Measurements from ENCODE around the gene MFF. TPM values are rescaled to one million over a fixed set of nuclear protein-coding genes. Genes with fewer than 3 reads are reported as not detected.

Gene MFF
- total RNA-seq, 2 experiments from 2014 or later = 69.7 to 72.5 TPM

DNA sequence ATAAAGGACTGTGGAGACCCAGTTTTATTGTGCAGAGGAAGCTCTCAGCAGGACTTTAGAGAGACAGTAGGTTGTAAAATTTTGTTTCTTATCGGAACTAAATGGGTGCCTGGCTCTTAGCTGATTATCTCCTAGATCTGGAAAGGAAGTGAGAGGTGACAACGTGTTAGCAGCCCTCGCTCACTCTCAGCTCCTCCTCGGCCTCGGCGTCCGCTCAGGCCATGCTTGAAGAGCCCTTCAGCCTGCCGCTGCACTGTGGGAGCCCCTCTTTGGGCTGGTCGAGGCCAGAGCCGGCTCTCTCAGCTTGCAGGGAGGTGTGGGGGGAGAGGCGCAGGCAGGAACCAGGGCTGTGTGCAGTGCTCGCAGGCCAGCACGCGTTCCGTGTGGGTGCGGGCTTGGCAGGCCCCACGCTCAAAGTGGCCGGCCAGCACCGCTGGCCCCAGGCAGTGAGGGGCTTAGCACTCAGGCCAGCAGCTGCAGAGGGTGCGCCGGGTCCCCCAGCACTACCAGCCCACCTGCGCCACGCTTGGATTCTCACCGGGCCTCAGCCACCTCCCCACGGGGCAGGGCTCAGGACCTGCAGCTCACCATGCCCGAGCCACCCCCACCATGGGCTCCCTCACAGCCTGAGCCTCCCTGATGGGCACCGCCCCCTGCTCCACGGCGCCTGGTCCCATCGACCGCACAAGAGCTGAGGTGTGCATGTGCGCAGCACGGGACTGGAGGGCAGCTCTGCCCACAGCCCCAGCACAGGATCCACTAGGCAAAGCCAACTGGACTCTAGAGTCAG lies 4.6 kb upstream of the MFF start:
- Mint-ChIP-seq H3K4me1 (peaks cover 18% of the 10 kb centered on the region), H3K27ac (no peak overlapping the region), H3K36me3 (peaks cover 11% of the 10 kb centered on the region), H3K27me3 (peaks cover 4% of the 10 kb centered on the region), H3K4me3 (no peak overlapping the region), H3K9me3 (peaks cover 7% of the 10 kb centered on the region)
- no peak for DNase-seq

DNA sequence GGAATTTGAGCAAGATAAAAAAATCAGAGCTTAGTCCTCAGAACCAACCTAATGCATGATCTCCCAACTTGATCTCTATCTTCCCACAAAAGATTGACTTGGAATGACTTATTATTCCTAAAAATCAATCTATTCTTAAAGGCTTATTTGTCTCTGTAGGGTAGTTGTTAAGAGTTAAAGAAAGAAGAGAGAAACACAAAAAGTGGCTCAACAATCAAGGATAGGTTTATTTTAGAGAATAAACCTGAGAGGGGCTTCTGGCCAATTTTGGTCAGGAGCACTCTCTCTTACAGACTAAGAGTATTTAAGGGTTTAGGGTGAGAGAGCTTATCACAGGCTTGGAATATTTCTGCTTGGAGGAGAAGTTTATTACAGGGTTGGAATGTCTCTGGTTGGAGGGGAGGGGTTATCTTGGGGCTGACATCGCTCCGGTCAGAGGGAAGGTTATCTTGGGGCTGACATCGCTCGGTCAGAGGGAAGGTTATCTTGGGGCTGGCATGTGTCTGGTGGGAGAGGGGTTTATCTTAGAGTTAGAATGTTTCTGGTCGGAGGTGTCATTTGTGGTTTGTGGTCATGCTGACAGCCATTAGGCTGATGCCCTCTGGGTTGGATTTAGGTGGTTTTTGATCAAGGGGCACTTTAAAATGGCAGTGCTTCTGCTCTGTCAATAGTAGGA lies 2.4 kb upstream of the MFF start:
- H3K27me3 Mint-ChIP-seq = no peaks in the 10 kb centered on the region

DNA sequence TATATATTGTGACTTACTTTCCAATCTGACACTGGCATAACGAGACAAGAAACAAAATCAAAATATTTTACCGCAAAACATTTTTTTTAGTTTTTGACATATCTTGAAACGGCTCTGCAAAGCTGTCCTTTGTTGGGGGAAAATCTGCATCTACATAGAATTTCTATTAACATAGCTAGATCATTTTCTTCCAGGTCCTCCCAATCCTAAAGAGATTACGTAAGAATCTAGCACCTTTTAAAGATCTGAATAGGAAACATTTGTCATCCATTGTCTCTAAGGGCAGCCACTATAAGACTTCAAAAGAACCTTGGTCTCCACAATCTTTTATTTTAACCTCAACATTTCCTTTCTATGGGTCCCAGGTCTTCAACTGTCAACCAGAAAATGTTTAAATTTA lies 1.2 kb upstream of the MFF start:
- H3K27ac Mint-ChIP-seq = no peak overlapping the region
- peak overlapping the region; percentile 92 for H3K4me3 Mint-ChIP-seq
- H3K9me3 Mint-ChIP-seq = peaks cover 5% of the 10 kb centered on the region
- peaks cover 10% of the 10 kb centered on the region for H3K36me3 Mint-ChIP-seq
- no peak for DNase-seq
- H3K27me3 Mint-ChIP-seq = no peaks in the 10 kb centered on the region
- H3K4me1 Mint-ChIP-seq = peaks cover 39% of the 10 kb centered on the region

More for the DNA sequence above, 2.4 kb upstream of the MFF start:
- H3K4me3 Mint-ChIP-seq = no peak overlapping the region
- no peak overlapping the region for H3K27ac Mint-ChIP-seq
- H3K4me1 Mint-ChIP-seq = peaks cover 31% of the 10 kb centered on the region
- peaks cover 10% of the 10 kb centered on the region for H3K36me3 Mint-ChIP-seq
- H3K9me3 Mint-ChIP-seq = peaks cover 6% of the 10 kb centered on the region
- no peak for DNase-seq

DNA sequence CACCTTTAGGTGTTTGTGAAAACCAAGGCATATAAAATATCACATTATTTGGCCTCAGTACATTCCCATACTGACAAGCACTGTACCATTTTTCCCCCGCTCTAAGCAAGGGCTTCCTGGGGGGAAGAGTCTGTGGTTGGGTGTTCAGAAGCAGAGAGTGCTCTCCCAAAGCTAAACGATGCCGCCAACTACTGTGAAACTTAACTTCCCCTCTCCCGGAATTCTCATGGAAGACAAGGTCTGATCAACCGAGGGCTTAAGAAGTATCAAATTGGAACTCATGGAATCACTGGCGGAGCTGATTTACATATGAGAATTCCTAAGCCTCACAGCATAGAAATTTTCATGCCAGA lies 433 bp upstream of the MFF start:
- peak overlapping the region; percentile 82 for H3K27ac Mint-ChIP-seq
- H3K36me3 Mint-ChIP-seq = peaks cover 10% of the 10 kb centered on the region
- peaks cover 5% of the 10 kb centered on the region for H3K9me3 Mint-ChIP-seq
- H3K4me1 Mint-ChIP-seq = peaks cover 39% of the 10 kb centered on the region
- peak overlapping the region; percentile 92 for H3K4me3 Mint-ChIP-seq
- H3K27me3 Mint-ChIP-seq = no peaks in the 10 kb centered on the region
- no peak for DNase-seq

DNA sequence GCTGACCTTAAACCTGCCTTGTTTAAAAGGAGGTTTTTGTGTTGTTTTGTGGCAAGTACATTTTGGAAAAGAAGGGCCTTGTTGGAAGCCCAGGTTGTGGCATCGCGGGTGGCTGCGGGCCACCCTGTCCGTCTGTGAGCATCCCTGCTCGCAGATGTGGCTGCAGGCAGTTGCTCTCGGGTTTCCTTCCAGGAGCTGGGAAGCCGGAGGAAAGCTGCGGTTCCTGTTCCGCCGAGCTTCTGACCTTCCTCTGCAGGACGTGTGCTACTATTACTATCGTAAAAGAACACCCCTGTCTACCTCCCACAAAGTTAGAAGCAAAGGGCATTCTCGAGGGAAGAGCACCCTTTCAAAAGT lies 766 bp downstream of the MFF start:
- H3K4me3 Mint-ChIP-seq = peak overlapping the region; percentile 92
- H3K36me3 Mint-ChIP-seq = peaks cover 13% of the 10 kb centered on the region
- peak; percentile 7 for DNase-seq
- H3K4me1 Mint-ChIP-seq = peaks cover 42% of the 10 kb centered on the region
- H3K27me3 Mint-ChIP-seq = no peaks in the 10 kb centered on the region
- H3K9me3 Mint-ChIP-seq = peaks cover 5% of the 10 kb centered on the region
- peak overlapping the region; percentile 92 for H3K27ac Mint-ChIP-seq

DNA sequence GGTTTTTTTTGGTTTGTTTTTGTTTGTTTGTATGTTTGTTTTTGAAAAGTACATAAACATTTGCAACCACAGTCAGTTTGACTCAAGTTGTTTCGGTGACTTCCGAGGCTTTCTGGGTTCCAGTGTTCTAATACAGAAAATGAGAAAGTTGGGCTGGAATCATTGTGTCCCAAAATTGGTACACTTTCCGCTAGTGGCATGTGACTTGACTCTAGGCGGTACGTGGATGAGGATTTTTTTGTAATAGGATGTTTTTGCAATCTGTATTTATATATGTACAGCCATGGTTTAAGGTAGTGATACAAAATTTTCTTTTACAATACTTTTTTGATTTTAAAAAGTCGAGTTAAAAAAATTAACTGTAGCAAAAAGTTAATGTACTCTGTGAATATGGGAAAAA lies 1.7 kb downstream of the MFF start:
- Mint-ChIP-seq H3K4me3 (peak overlapping the region; percentile 32), H3K4me1 (peaks cover 42% of the 10 kb centered on the region)

DNA sequence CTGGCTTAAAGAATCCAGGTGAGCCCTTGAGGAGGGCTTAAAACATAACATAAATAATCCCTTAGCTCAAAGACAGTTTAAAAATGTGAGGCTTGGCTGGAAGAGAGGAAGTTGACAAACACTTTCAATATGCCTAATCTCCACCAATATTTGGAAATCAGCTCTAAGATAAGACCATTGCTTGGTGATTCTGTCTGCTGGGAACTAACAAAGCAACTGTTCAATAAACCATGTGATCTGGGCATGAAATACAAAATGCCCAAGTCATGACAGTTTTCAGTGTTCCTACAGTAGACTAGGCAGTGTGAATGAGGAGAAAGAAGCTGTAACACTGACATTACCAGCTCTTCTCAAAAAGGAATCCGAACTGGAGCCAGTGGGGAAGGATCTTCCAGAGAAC lies 10.7 kb downstream of the MFF start:
- no peak overlapping the region for H3K27ac Mint-ChIP-seq
- H3K9me3 Mint-ChIP-seq = no peaks in the 10 kb centered on the region
- H3K27me3 Mint-ChIP-seq = no peaks in the 10 kb centered on the region
- H3K36me3 Mint-ChIP-seq = peaks cover 44% of the 10 kb centered on the region
- no peak for DNase-seq
- H3K4me1 Mint-ChIP-seq = peaks cover 12% of the 10 kb centered on the region
- H3K4me3 Mint-ChIP-seq = no peak overlapping the region

More for the DNA sequence above, 1.7 kb downstream of the MFF start:
- DNase-seq = no peak
- H3K36me3 Mint-ChIP-seq = peaks cover 15% of the 10 kb centered on the region
- peaks cover 2% of the 10 kb centered on the region for H3K9me3 Mint-ChIP-seq
- H3K27me3 Mint-ChIP-seq = no peaks in the 10 kb centered on the region
- H3K27ac Mint-ChIP-seq = no peak overlapping the region

DNA sequence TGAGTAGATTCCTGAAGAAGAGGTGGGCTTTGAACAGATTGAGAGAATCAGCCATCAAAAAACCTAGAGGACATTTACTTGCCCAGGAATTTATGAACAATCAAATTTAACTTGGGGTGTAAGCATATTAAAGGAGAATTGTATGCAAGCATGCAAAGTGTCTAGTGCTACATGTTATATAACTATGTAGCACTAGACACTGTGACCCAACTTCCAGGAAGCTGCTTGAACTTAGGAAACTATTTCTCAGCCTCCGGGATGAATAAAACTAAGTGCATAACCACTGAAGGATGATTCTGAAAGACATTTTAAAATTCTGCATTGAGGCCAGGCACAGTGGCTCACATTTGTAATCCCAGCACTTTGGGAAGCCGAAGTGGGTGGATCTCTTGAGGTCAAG lies 12.4 kb downstream of the MFF start:
- Mint-ChIP-seq H3K27ac (no peak overlapping the region), H3K36me3 (peaks cover 37% of the 10 kb centered on the region), H3K27me3 (no peaks in the 10 kb centered on the region), H3K4me1 (peaks cover 10% of the 10 kb centered on the region), H3K9me3 (no peaks in the 10 kb centered on the region), H3K4me3 (no peak overlapping the region)
- DNase-seq = no peak

DNA sequence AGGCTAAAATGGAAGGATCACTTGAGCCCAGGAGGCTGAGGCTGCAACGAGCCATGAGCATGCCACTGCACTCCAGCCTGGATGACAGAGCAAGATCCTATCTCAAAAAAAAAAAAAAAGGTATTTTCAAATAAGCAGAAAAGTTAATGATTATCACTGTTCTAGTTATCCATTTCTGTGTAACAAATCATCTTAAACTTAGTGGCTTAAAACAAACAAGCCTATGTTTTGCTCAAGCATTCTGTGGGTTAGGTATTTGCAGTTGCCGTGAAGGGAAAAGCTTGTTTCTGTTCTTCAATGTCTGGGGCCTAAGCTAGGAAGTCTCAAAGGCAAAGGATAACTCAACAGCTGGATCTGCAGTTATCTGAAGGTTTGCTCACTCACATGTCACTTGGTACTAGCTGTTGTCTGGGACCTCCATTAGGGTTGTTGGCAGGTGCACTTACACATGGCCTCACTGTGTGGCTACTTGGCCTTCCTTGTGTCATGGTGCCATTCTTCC lies 14.1 kb downstream of the MFF start:
- H3K36me3 Mint-ChIP-seq = peaks cover 26% of the 10 kb centered on the region
- H3K9me3 Mint-ChIP-seq = no peaks in the 10 kb centered on the region
- DNase-seq = no peak
- H3K4me1 Mint-ChIP-seq = peaks cover 5% of the 10 kb centered on the region
- no peak overlapping the region for H3K27ac Mint-ChIP-seq
- H3K4me3 Mint-ChIP-seq = no peak overlapping the region
- no peaks in the 10 kb centered on the region for H3K27me3 Mint-ChIP-seq

DNA sequence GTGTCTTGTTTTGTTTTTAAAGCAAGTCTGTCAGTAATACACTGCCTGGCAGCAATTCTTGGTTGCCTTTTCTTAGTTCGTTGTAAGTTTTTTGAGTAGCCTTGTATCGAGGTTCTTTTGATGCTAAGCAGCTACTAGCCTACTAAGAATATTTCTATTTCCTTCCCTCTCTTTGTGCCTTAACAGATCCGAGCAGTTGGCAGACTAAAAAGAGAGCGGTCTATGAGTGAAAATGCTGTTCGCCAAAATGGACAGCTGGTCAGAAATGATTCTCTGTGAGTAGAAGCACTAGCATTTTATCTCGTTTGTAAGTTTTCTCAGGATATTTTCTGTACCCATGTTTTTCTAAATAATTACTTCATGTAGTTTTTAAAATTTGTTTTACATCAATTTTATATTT lies 15.1 kb downstream of the MFF start:
- no peaks in the 10 kb centered on the region for H3K27me3 Mint-ChIP-seq
- no peaks in the 10 kb centered on the region for H3K9me3 Mint-ChIP-seq
- H3K4me3 Mint-ChIP-seq = no peak overlapping the region
- peaks cover 5% of the 10 kb centered on the region for H3K4me1 Mint-ChIP-seq
- DNase-seq = no peak
- H3K36me3 Mint-ChIP-seq = peaks cover 18% of the 10 kb centered on the region
- H3K27ac Mint-ChIP-seq = no peak overlapping the region

DNA sequence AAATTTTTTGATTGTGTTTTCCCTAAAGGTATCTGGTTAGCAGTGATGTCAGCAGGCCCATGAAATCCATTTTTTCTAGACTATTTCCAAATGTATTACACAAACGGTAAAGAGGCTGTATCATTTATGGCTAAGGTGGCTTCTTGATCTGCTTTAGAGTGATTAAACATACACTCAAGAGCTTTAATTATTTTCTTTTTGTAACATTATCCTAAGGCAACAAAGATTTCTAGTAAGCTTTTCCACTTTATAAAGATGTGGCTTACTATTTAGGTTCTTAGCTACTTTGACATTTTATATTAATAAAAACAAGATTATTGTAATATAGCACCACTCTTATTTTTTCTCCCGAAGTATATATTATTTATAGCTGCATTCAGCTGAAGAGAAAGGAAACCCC lies 16.5 kb downstream of the MFF start:
- peaks cover 9% of the 10 kb centered on the region for H3K36me3 Mint-ChIP-seq
- H3K4me1 Mint-ChIP-seq = peaks cover 3% of the 10 kb centered on the region
- H3K4me3 Mint-ChIP-seq = no peak overlapping the region
- H3K27ac Mint-ChIP-seq = no peak overlapping the region
- no peak for DNase-seq
- no peaks in the 10 kb centered on the region for H3K9me3 Mint-ChIP-seq
- no peaks in the 10 kb centered on the region for H3K27me3 Mint-ChIP-seq

DNA sequence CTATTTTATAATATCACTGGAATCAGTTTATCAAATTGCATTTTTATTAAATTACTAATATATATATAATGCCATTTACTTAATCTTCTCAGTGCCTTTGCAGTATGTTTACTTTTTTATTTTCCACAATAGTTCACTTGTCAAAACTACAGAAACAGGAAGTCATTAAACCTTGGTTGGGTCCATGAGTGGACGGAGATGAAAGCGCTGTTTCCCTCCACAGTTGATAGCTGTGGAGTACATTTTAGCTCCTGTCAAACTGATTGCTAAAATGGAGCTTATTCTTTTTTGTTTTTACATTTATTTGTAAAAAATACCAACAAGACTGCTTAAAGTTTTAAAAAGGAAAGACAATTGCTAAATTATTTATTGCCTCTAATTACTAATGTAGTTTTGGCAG lies 19.2 kb downstream of the MFF start:
- Mint-ChIP-seq H3K4me3 (no peak overlapping the region), H3K27me3 (no peaks in the 10 kb centered on the region), H3K9me3 (no peaks in the 10 kb centered on the region), H3K4me1 (peaks cover 2% of the 10 kb centered on the region), H3K36me3 (peaks cover 8% of the 10 kb centered on the region), H3K27ac (no peak overlapping the region)
- DNase-seq = no peak

DNA sequence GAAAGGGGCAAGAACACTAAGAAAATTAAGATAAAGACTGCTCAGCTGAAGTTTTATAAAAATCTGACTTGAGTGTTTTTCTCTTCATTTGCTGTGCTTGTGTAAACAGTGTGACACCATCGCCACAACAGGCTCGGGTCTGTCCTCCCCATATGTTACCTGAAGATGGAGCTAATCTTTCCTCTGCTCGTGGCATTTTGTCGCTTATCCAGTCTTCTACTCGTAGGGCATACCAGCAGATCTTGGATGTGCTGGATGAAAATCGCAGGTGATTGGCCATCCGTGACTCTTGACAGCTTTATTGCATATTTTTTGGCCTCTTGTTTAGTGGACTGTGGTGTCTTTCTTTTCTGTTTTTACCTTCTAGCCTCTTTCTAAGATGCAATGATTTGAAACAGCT lies 22.1 kb downstream of the MFF start:
- Mint-ChIP-seq H3K4me1 (peaks cover 13% of the 10 kb centered on the region), H3K27ac (no peak overlapping the region), H3K27me3 (no peaks in the 10 kb centered on the region), H3K9me3 (no peaks in the 10 kb centered on the region), H3K4me3 (no peak overlapping the region), H3K36me3 (peaks cover 10% of the 10 kb centered on the region)
- no peak for DNase-seq

DNA sequence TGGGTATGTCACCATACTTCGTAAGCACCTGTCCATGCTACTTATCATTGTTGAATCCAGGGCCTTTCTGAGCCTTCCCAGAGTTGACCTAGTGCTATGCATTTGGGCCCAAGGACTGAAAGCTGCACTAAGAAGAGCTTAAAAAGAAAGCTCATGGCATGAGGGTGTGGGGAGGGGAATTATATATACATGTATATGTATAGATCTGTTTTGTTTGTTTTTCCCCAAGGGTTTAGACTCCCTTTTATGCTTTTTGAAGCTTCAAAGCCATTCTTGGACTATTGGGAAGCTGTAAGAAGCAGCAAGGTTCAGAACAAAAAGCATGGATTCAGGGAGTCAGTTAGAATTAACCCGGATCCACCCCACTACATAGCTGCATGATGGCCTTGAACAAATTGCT lies 23.3 kb downstream of the MFF start:
- H3K27ac Mint-ChIP-seq = no peak overlapping the region
- no peaks in the 10 kb centered on the region for H3K27me3 Mint-ChIP-seq
- H3K4me1 Mint-ChIP-seq = peaks cover 15% of the 10 kb centered on the region
- H3K9me3 Mint-ChIP-seq = no peaks in the 10 kb centered on the region
- peaks cover 11% of the 10 kb centered on the region for H3K36me3 Mint-ChIP-seq
- no peak overlapping the region for H3K4me3 Mint-ChIP-seq
- DNase-seq = no peak

DNA sequence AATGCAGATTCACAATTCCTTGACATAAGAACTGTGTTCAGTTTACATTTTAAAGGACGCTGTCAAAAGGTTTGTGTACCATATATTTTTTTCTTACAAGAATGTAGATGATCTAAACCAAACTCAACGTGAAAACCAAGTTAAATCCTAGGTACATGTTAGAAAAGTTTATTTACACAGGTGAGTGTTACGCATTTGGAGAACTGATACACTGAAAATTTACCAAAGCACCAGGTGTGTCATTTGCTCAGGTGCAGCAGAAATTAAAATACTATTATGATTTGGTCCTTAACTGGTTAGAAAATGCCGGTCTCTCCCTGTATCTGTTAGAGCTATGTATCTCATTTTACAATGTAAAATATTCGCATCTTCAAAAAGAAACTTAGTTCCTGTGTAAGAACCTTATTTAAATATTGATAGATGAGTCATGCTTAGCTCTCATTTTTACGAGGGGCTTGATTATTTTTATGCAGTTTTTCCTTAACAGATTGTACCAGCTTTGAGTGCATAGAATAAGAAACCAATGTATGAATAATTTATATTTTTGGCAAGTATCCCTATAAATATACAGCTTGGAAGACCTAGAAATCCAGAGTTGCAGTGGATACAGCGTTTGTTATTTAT lies 25.1 kb downstream of the MFF start:
- Mint-ChIP-seq H3K27me3 (no peaks in the 10 kb centered on the region), H3K9me3 (no peaks in the 10 kb centered on the region), H3K36me3 (peaks cover 11% of the 10 kb centered on the region), H3K27ac (no peak overlapping the region), H3K4me1 (peaks cover 15% of the 10 kb centered on the region), H3K4me3 (no peak overlapping the region)
- no peak for DNase-seq

Measured in activated naive CD8-positive, alpha-beta T cell treated with anti-CD3 and anti-CD28 coated beads for 36 hours (primary cell).